Mesothelial cell of epicardium (in vitro differentiated cells): ENCODE data around the gene PITPNC1. TPM values are rescaled to one million over a fixed set of nuclear protein-coding genes. Genes with fewer than 3 reads are reported as not detected.
A peak's percentile ranks its signal among the peaks of the same experiment; 100 is the strongest.

ENCODE experiments used
- DNase-seq, 2 experiments: peaks; one replicate each; pipeline ENCODE4 v3.0.0; 2021; ENCODE audit warnings: low spot score in 2 of 2; ENCODE audit not compliant: unreplicated experiment in 2 of 2
- H3K27ac Mint-ChIP-seq: 2 replicates; pipeline ENCODE4 v1.8.0; 2021; ENCODE audit warnings: mixed read lengths
- H3K27me3 Mint-ChIP-seq: 2 replicates; pipeline ENCODE4 v1.8.0; 2021; ENCODE audit warnings: low read depth, mixed read lengths
- H3K36me3 Mint-ChIP-seq: 2 replicates; pipeline ENCODE4 v1.8.0; 2021; ENCODE audit warnings: mixed read lengths
- H3K4me1 Mint-ChIP-seq: 2 replicates; pipeline ENCODE4 v1.8.0; 2021; ENCODE audit warnings: mixed read lengths
- H3K4me3 Mint-ChIP-seq: 2 replicates; pipeline ENCODE4 v1.8.0; 2021; ENCODE audit warnings: mild to moderate bottlenecking, moderate library complexity, mixed read lengths
- H3K9me3 Mint-ChIP-seq: 2 replicates; pipeline ENCODE4 v1.8.0; 2021; ENCODE audit warnings: mixed read lengths
- CTCF ChIP-seq: fragments of 200-600 bp; sonication (generic); IDR thresholded peaks from one replicate; pipeline ENCODE4 v1.5.0; 2021; ENCODE audit warnings: antibody characterized with exemption; ENCODE audit not compliant: unreplicated experiment
- total RNA-seq: library from RNA; stranded (reverse); gene quantifications from 3 replicates; pipeline ENCODE4 v1.2.1, GENCODE V29; 2021

Gene PITPNC1
- total RNA-seq, 1 donor from 2014 or later: 19.9 TPM

- H3K9me3 Mint-ChIP-seq: no peaks in the 10 kb centered on the region
- H3K27ac Mint-ChIP-seq: no peak overlapping the region
- no peak for TF ChIP-seq CTCF
- H3K27me3 Mint-ChIP-seq: no peaks in the 10 kb centered on the region
- no peaks in the 10 kb centered on the region for H3K36me3 Mint-ChIP-seq
- H3K4me1 Mint-ChIP-seq: peaks cover 22% of the 10 kb centered on the region
- no peak for DNase-seq
- no peak overlapping the region for H3K4me3 Mint-ChIP-seq
These were observed 256.7 kb downstream of the PITPNC1 start for GRCh38 chr17:67633751-67634211.

- DNase-seq: no peak
- Mint-ChIP-seq H3K27me3 (no peaks in the 10 kb centered on the region), H3K27ac (no peak overlapping the region), H3K4me1 (peaks cover 28% of the 10 kb centered on the region), H3K36me3 (no peaks in the 10 kb centered on the region), H3K4me3 (no peak overlapping the region), H3K9me3 (no peaks in the 10 kb centered on the region)
- TF ChIP-seq CTCF: no peak
These were observed 258.6 kb downstream of the PITPNC1 start for GRCh38 chr17:67635681-67636080.

GRCh38 chr17:67636312-67636711, 259.2 kb downstream of the PITPNC1 start:
- Mint-ChIP-seq H3K27ac (no peak overlapping the region), H3K4me3 (no peak overlapping the region), H3K27me3 (no peaks in the 10 kb centered on the region), H3K9me3 (no peaks in the 10 kb centered on the region), H3K4me1 (peaks cover 28% of the 10 kb centered on the region), H3K36me3 (no peaks in the 10 kb centered on the region)
- no peak for TF ChIP-seq CTCF
- DNase-seq: no peak

- no peaks in the 10 kb centered on the region for H3K9me3 Mint-ChIP-seq
- H3K27ac Mint-ChIP-seq: no peak overlapping the region
- H3K36me3 Mint-ChIP-seq: no peaks in the 10 kb centered on the region
- no peaks in the 10 kb centered on the region for H3K27me3 Mint-ChIP-seq
- TF ChIP-seq CTCF: no peak
- DNase-seq: no peak
- H3K4me1 Mint-ChIP-seq: peaks cover 28% of the 10 kb centered on the region
- H3K4me3 Mint-ChIP-seq: no peak overlapping the region
These were observed 259.9 kb downstream of the PITPNC1 start for GRCh38 chr17:67636834-67637520.

GRCh38 chr17:67637901-67638641, 261.0 kb downstream of the PITPNC1 start:
- no peak for TF ChIP-seq CTCF
- peak overlapping the region; percentile 83 for H3K27ac Mint-ChIP-seq
- H3K9me3 Mint-ChIP-seq: no peaks in the 10 kb centered on the region
- H3K27me3 Mint-ChIP-seq: no peaks in the 10 kb centered on the region
- DNase-seq: peak in 1 of 2 experiments; percentile 59
- no peak overlapping the region for H3K4me3 Mint-ChIP-seq
- H3K4me1 Mint-ChIP-seq: peaks cover 28% of the 10 kb centered on the region
- H3K36me3 Mint-ChIP-seq: no peaks in the 10 kb centered on the region
